ENCODE measurements around the gene RASL10A. TPM values are rescaled to one million over a fixed set of nuclear protein-coding genes. Genes with fewer than 3 reads are reported as not detected.
"Not testable (repeated sequence)": the region's sequence is repeated elsewhere in the genome, so short reads cannot be mapped to it uniquely, and the experiment has no call there.

The RASL10A gene
- total and polyA plus RNA-seq, 5 donors: 1.1 to 2.9 (median 1.4) TPM

- Histone ChIP-seq H3K4me3 (ENCODE audit: low read length) (no peak overlapping the region), H3K27me3 (ENCODE audit: control insufficient read depth, insufficient read depth) (no peaks in the 10 kb centered on the region), H3K27ac (ENCODE audit: low read length) (peak overlapping the region; percentile 2), H3K9me3 (ENCODE audit: control insufficient read depth, low read length) (no peaks in the 10 kb centered on the region), H3K4me1 (ENCODE audit: control insufficient read depth, insufficient read depth, low read length) (peaks cover 4% of the 10 kb centered on the region)
- intact Hi-C loops (cut with DNase I): no loop called here
- WGBS: 57% methylated on average over 4 of the region's 4 CpGs
- ATAC-seq: peak in 1 of 2 donors; percentile 34
- DNase-seq: peak in 2 of 3 donors; percentile 50 to 82
Observed at GRCh38 chr22:29346659-29347058, 31.2 kb upstream of the RASL10A start.

- DNase-seq: peak in 1 of 3 donors; percentile 11
- Histone ChIP-seq H3K4me1 (ENCODE audit: control insufficient read depth, insufficient read depth, low read length) (peaks cover 4% of the 10 kb centered on the region), H3K27me3 (ENCODE audit: control insufficient read depth, insufficient read depth) (no peaks in the 10 kb centered on the region), H3K4me3 (ENCODE audit: low read length) (no peak overlapping the region), H3K9me3 (ENCODE audit: control insufficient read depth, low read length) (no peaks in the 10 kb centered on the region), H3K27ac (ENCODE audit: low read length) (no peak overlapping the region)
- ATAC-seq: peak in 1 of 2 donors; percentile 42
- intact Hi-C loops (cut with DNase I): no loop called here
Observed at GRCh38 chr22:29345932-29346331, 30.4 kb upstream of the RASL10A start.

- DNase-seq; H3K4me3 ChIP-seq (ENCODE audit: low read length); ATAC-seq; H3K9me3 ChIP-seq (ENCODE audit: control insufficient read depth, low read length); intact Hi-C loops (cut with DNase I); H3K27me3 ChIP-seq (ENCODE audit: control insufficient read depth, insufficient read depth); H3K27ac ChIP-seq (ENCODE audit: low read length); H3K4me1 ChIP-seq (ENCODE audit: control insufficient read depth, insufficient read depth, low read length): not testable (repeated sequence)
- 95% methylated on average over 5 of the region's 5 CpGs for WGBS
Observed at GRCh38 chr22:29344889-29345288, 29.4 kb upstream of the RASL10A start.

GRCh38 chr22:29344137-29344536 is 28.6 kb upstream of the RASL10A start:
- 36% methylated on average over 5 of the region's 5 CpGs for WGBS

GRCh38 chr22:29343313-29343805 is 27.9 kb upstream of the RASL10A start:
- 56% methylated on average over 7 of the region's 7 CpGs for whole genome bisulfite sequencing
- peak overlapping the region; percentile 2 for H3K27ac ChIP-seq (ENCODE audit: low read length)
- H3K9me3 ChIP-seq (ENCODE audit: control insufficient read depth, low read length): no peaks in the 10 kb centered on the region
- peaks cover 4% of the 10 kb centered on the region for H3K4me1 ChIP-seq (ENCODE audit: control insufficient read depth, insufficient read depth, low read length)
- intact Hi-C loops (cut with DNase I): no loop called here
- H3K4me3 ChIP-seq (ENCODE audit: low read length): no peak overlapping the region
- H3K27me3 ChIP-seq (ENCODE audit: control insufficient read depth, insufficient read depth): no peaks in the 10 kb centered on the region
- ATAC-seq: peak in 1 of 2 donors; percentile 34
- DNase-seq: peak; percentile 53 to 82 (median 79)

More at GRCh38 chr22:29344137-29344536, 28.6 kb upstream of the RASL10A start:
- Histone ChIP-seq H3K27me3 (ENCODE audit: control insufficient read depth, insufficient read depth) (no peaks in the 10 kb centered on the region), H3K4me1 (ENCODE audit: control insufficient read depth, insufficient read depth, low read length) (peaks cover 4% of the 10 kb centered on the region), H3K27ac (ENCODE audit: low read length) (peak overlapping the region; percentile 9), H3K4me3 (ENCODE audit: low read length) (no peak overlapping the region), H3K9me3 (ENCODE audit: control insufficient read depth, low read length) (no peaks in the 10 kb centered on the region)
- ATAC-seq (peak; percentile 31 to 42), DNase-seq (peak in 2 of 3 donors; percentile 82 to 87)
- intact Hi-C loops (cut with DNase I): no loop called here

GRCh38 chr22:29342577-29343312 is 27.2 kb upstream of the RASL10A start:
- H3K27me3 ChIP-seq (ENCODE audit: control insufficient read depth, insufficient read depth): no peaks in the 10 kb centered on the region
- ATAC-seq: peak in 1 of 2 donors; percentile 51
- DNase-seq: peak in 1 of 3 donors; percentile 63
- peak overlapping the region; percentile 34 for H3K27ac ChIP-seq (ENCODE audit: low read length)
- H3K9me3 ChIP-seq (ENCODE audit: control insufficient read depth, low read length): no peaks in the 10 kb centered on the region
- H3K4me1 ChIP-seq (ENCODE audit: control insufficient read depth, insufficient read depth, low read length): peaks cover 4% of the 10 kb centered on the region
- 69% methylated on average over 10 of the region's 10 CpGs for WGBS
- H3K4me3 ChIP-seq (ENCODE audit: low read length): no peak overlapping the region
- intact Hi-C loops (cut with DNase I): no loop called here

GRCh38 chr22:29342177-29342576 is 26.7 kb upstream of the RASL10A start:
- H3K9me3 ChIP-seq (ENCODE audit: control insufficient read depth, low read length): no peaks in the 10 kb centered on the region
- WGBS: 77% methylated on average over 6 of the region's 6 CpGs
- ATAC-seq (no peak), DNase-seq (no peak)
- no peak overlapping the region for H3K4me3 ChIP-seq (ENCODE audit: low read length)
- no peaks in the 10 kb centered on the region for H3K27me3 ChIP-seq (ENCODE audit: control insufficient read depth, insufficient read depth)
- intact Hi-C loops (cut with DNase I): no loop called here
- H3K4me1 ChIP-seq (ENCODE audit: control insufficient read depth, insufficient read depth, low read length): peaks cover 4% of the 10 kb centered on the region
- peak overlapping the region; percentile 34 for H3K27ac ChIP-seq (ENCODE audit: low read length)

GRCh38 chr22:29341849-29342127 is 26.3 kb upstream of the RASL10A start:
- Histone ChIP-seq H3K27me3 (ENCODE audit: control insufficient read depth, insufficient read depth) (no peaks in the 10 kb centered on the region), H3K9me3 (ENCODE audit: control insufficient read depth, low read length) (no peaks in the 10 kb centered on the region), H3K27ac (ENCODE audit: low read length) (peak overlapping the region; percentile 21), H3K4me3 (ENCODE audit: low read length) (no peak overlapping the region), H3K4me1 (ENCODE audit: control insufficient read depth, insufficient read depth, low read length) (peaks cover 4% of the 10 kb centered on the region)
- ATAC-seq (peak in 1 of 2 donors; percentile 1), DNase-seq (no peak)
- intact Hi-C loops (cut with DNase I): no loop called here
- WGBS: 94% methylated on average over 2 of the region's 2 CpGs

- Histone ChIP-seq H3K27me3 (ENCODE audit: control insufficient read depth, insufficient read depth) (no peaks in the 10 kb centered on the region), H3K4me1 (ENCODE audit: control insufficient read depth, insufficient read depth, low read length) (peaks cover 4% of the 10 kb centered on the region), H3K4me3 (ENCODE audit: low read length) (no peak overlapping the region), H3K27ac (ENCODE audit: low read length) (peak overlapping the region; percentile 8), H3K9me3 (ENCODE audit: control insufficient read depth, low read length) (no peaks in the 10 kb centered on the region)
- intact Hi-C loops (cut with DNase I): no loop called here
- ATAC-seq (peak; percentile 30 to 39), DNase-seq (peak in 2 of 3 donors; percentile 74 to 82)
- WGBS: 75% methylated on average over 25 of the region's 25 CpGs
Observed at GRCh38 chr22:29341056-29341848, 25.8 kb upstream of the RASL10A start.

- no peak overlapping the region for H3K4me3 ChIP-seq (ENCODE audit: low read length)
- peaks cover 4% of the 10 kb centered on the region for H3K4me1 ChIP-seq (ENCODE audit: control insufficient read depth, insufficient read depth, low read length)
- WGBS: 97% methylated on average over 8 of the region's 8 CpGs
- DNase-seq (no peak), ATAC-seq (no peak)
- no peak overlapping the region for H3K27ac ChIP-seq (ENCODE audit: low read length)
- intact Hi-C loops (cut with DNase I): no loop called here
- no peaks in the 10 kb centered on the region for H3K9me3 ChIP-seq (ENCODE audit: control insufficient read depth, low read length)
- no peaks in the 10 kb centered on the region for H3K27me3 ChIP-seq (ENCODE audit: control insufficient read depth, insufficient read depth)
Observed at GRCh38 chr22:29340566-29340965, 25.1 kb upstream of the RASL10A start.
